ENCODE data around the gene CYP46A1. TPM values are rescaled to one million over a fixed set of nuclear protein-coding genes. Genes with fewer than 3 reads are reported as not detected.

CYP46A1 gene
- total and polyA plus RNA-seq, 2 donors from 2014 or later: 0.82 to 2.5 TPM

DNA sequence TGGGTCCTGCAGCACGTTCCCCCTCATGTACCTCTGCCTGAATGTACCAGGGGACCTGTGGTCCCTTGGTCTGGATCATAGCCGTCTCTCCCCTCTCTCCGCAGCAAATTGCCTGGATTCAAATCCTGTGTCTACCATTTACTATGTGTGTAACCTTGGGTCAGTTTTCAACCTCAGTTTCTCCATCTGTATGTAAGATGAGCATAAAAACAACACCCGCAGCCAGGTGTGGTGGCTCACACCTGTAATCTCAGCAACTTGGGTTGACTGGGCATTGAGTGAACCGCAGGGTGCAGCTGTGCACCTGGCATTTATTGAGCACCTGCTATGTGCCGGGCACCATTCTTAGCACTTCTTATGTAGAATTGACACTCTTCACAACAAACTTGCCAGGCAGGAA, 14.1 kb downstream of the CYP46A1 start:
- H3K9ac ChIP-seq (ENCODE audit: low read length in 3 of 3): no peak overlapping the region
- H3K36me3 ChIP-seq (ENCODE audit: control insufficient read depth in 2 of 3, insufficient read depth in 3 of 3, low read length in 3 of 3): no peaks in the 10 kb centered on the region
- no peak overlapping the region for H3K27ac ChIP-seq (ENCODE audit: low read depth in 2 of 2, low read length in 2 of 2)
- peaks cover 0 to 5% (median 0%) of the 10 kb centered on the region in 3 donors for H3K9me3 ChIP-seq (ENCODE audit: control insufficient read depth in 2 of 3, insufficient read depth in 1 of 3, low read length in 3 of 3)
- H3K4me1 ChIP-seq (ENCODE audit: control insufficient read depth in 2 of 3, insufficient read depth in 2 of 3, low read depth in 1 of 3, low read length in 3 of 3): no peaks in the 10 kb centered on the region
- no peak overlapping the region for H3K4me3 ChIP-seq (ENCODE audit: low read length in 3 of 3)
- no peak for FAIRE-seq
- intact Hi-C loops (cut with DNase I): no loop called here
- no peak for DNase-seq
- H3K27me3 ChIP-seq (ENCODE audit: control insufficient read depth, insufficient read depth, low read length): no peaks in the 10 kb centered on the region
- TF ChIP-seq, protein P1, sequence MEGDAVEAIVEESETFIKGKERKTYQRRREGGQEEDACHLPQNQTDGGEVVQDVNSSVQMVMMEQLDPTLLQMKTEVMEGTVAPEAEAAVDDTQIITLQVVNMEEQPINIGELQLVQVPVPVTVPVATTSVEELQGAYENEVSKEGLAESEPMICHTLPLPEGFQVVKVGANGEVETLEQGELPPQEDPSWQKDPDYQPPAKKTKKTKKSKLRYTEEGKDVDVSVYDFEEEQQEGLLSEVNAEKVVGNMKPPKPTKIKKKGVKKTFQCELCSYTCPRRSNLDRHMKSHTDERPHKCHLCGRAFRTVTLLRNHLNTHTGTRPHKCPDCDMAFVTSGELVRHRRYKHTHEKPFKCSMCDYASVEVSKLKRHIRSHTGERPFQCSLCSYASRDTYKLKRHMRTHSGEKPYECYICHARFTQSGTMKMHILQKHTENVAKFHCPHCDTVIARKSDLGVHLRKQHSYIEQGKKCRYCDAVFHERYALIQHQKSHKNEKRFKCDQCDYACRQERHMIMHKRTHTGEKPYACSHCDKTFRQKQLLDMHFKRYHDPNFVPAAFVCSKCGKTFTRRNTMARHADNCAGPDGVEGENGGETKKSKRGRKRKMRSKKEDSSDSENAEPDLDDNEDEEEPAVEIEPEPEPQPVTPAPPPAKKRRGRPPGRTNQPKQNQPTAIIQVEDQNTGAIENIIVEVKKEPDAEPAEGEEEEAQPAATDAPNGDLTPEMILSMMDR (IDR thresholded peaks at IDR 0.05; ENCODE audit: borderline replicate concordance, extremely low read depth, insufficient read depth): no peak

GRCh38 chr14:99698642-99699041, 14.5 kb downstream of the CYP46A1 start:
- Histone ChIP-seq H3K27me3 (ENCODE audit: control insufficient read depth, insufficient read depth, low read length) (no peaks in the 10 kb centered on the region), H3K9ac (ENCODE audit: low read length in 3 of 3) (no peak overlapping the region), H3K9me3 (ENCODE audit: control insufficient read depth in 2 of 3, insufficient read depth in 1 of 3, low read length in 3 of 3) (peaks cover 0 to 8% (median 0%) of the 10 kb centered on the region in 3 donors), H3K4me1 (ENCODE audit: control insufficient read depth in 2 of 3, insufficient read depth in 2 of 3, low read depth in 1 of 3, low read length in 3 of 3) (no peaks in the 10 kb centered on the region), H3K27ac (ENCODE audit: low read depth in 2 of 2, low read length in 2 of 2) (no peak overlapping the region), H3K4me3 (ENCODE audit: low read length in 3 of 3) (no peak overlapping the region), H3K36me3 (ENCODE audit: control insufficient read depth in 2 of 3, insufficient read depth in 3 of 3, low read length in 3 of 3) (no peaks in the 10 kb centered on the region)
- DNase-seq: no peak
- FAIRE-seq: no peak
- intact Hi-C loops (cut with DNase I): no loop called here
- TF ChIP-seq, protein P1 (IDR thresholded peaks at IDR 0.05; ENCODE audit: borderline replicate concordance, extremely low read depth, insufficient read depth): no peak

- no peak for DNase-seq
- intact Hi-C loops (cut with DNase I): no loop called here
- no peaks in the 10 kb centered on the region for H3K4me1 ChIP-seq (ENCODE audit: control insufficient read depth in 2 of 3, insufficient read depth in 2 of 3, low read depth in 1 of 3, low read length in 3 of 3)
Observed at GRCh38 chr14:99699085-99699760, 15.1 kb downstream of the CYP46A1 start.

More at GRCh38 chr14:99699085-99699760, 15.1 kb downstream of the CYP46A1 start:
- H3K27me3 ChIP-seq (ENCODE audit: control insufficient read depth, insufficient read depth, low read length): no peaks in the 10 kb centered on the region
- no peak overlapping the region for H3K4me3 ChIP-seq (ENCODE audit: low read length in 3 of 3)
- no peak for FAIRE-seq
- TF ChIP-seq, protein P1 (IDR thresholded peaks at IDR 0.05; ENCODE audit: borderline replicate concordance, extremely low read depth, insufficient read depth): no peak
- no peak overlapping the region for H3K9ac ChIP-seq (ENCODE audit: low read length in 3 of 3)
- no peak overlapping the region for H3K27ac ChIP-seq (ENCODE audit: low read depth in 2 of 2, low read length in 2 of 2)
- no peaks in the 10 kb centered on the region for H3K36me3 ChIP-seq (ENCODE audit: control insufficient read depth in 2 of 3, insufficient read depth in 3 of 3, low read length in 3 of 3)
- peaks cover 0 to 10% (median 0%) of the 10 kb centered on the region in 3 donors for H3K9me3 ChIP-seq (ENCODE audit: control insufficient read depth in 2 of 3, insufficient read depth in 1 of 3, low read length in 3 of 3)
